K562 (cell line): ENCODE results near the gene ATP6V0E1. TPM values are rescaled to one million over a fixed set of nuclear protein-coding genes. Genes with fewer than 3 reads are reported as not detected.

Experiments
- CBX3 ChIP-seq, 2 experiments: IDR thresholded peaks; 1 replicate in 1 of 2; 2 replicates in 1 of 2; pipeline ENCODE4 v1.6.1; 2012; ENCODE audit warnings: inconsistent platforms in 2 of 2, low read length in 2 of 2, borderline replicate concordance in 1 of 2, control low read depth in 1 of 2
- E2F1 ChIP-seq: sonication (generic); formaldehyde crosslinking; IDR thresholded peaks from 2 replicates; pipeline ENCODE4 v1.8.1; 2023; ENCODE audit warnings: mild to moderate bottlenecking, missing genetic modification reagents, moderate library complexity
- ELF4 ChIP-seq: fragments of 450-650 bp; formaldehyde crosslinking; IDR thresholded peaks from 2 replicates; pipeline ENCODE4 v1.4.0; 2022; ENCODE audit warnings: missing genetic modification characterization
- HNRNPLL ChIP-seq: fragments of 200-400 bp; formaldehyde crosslinking; IDR thresholded peaks from 2 replicates; pipeline ENCODE4 v1.6.1; 2017; ENCODE audit warnings: low read length, low read depth, mild to moderate bottlenecking; ENCODE audit not compliant: poor library complexity, severe bottlenecking
- KDM4B ChIP-seq, 2 experiments: fragments of 450-650 bp in 1 of 2; sonication (generic) in 1 of 2; IDR thresholded peaks; 2 replicates each; pipeline ENCODE4 v1.6.1; 2016 to 2017; ENCODE audit warnings: borderline replicate concordance in 2 of 2, antibody characterized with exemption in 1 of 2, low read depth in 1 of 2, mild to moderate bottlenecking in 1 of 2
- MCM7 ChIP-seq, 2 experiments: fragments of 450-650 bp; IDR thresholded peaks; 2 replicates each; pipeline ENCODE4 v1.6.1; 2016 to 2018
- NELFE ChIP-seq: IDR thresholded peaks from 2 replicates; pipeline ENCODE4 v1.6.1; 2011; ENCODE audit warnings: mild to moderate bottlenecking; ENCODE audit not compliant: insufficient read depth, insufficient read length
- NFXL1 ChIP-seq: fragments of 450-650 bp; formaldehyde crosslinking; IDR thresholded peaks from 2 replicates; pipeline ENCODE4 v1.4.0; 2021; ENCODE audit warnings: mild to moderate bottlenecking
- RBFOX2 ChIP-seq: fragments of 200-400 bp; formaldehyde crosslinking; IDR thresholded peaks from 2 replicates; pipeline ENCODE4 v1.6.1; 2017; ENCODE audit warnings: low read depth, mild to moderate bottlenecking, low read length, moderate library complexity
- SETDB1 ChIP-seq: IDR thresholded peaks from one replicate; pipeline ENCODE4 v1.6.1; 2012; ENCODE audit warnings: low read length, control low read depth, inconsistent platforms
- SIN3A ChIP-seq, 2 experiments: fragments of 150-350 bp in 1 of 2; IDR thresholded peaks; 2 replicates each; pipeline ENCODE4 v1.6.1; 2011 to 2016; ENCODE audit warnings: borderline replicate concordance in 2 of 2, low read depth in 2 of 2, low read length in 2 of 2, mild to moderate bottlenecking in 2 of 2, moderate library complexity in 2 of 2; ENCODE audit not compliant: control insufficient read depth in 1 of 2
- SMARCA5 ChIP-seq: fragments of 450-650 bp; IDR thresholded peaks from 2 replicates; pipeline ENCODE4 v1.6.1; 2016
- SREBF1 ChIP-seq: fragments of 150-350 bp; IDR thresholded peaks from 2 replicates; pipeline ENCODE4 v1.6.1; 2014; ENCODE audit warnings: antibody characterized with exemption, low read depth, low read length, borderline replicate concordance
- TBL1XR1 ChIP-seq, 2 experiments: IDR thresholded peaks; 2 replicates each; pipeline ENCODE4 v1.6.1; 2012; ENCODE audit warnings: improper control_type of control experiment in 2 of 2, low read length in 2 of 2, mild to moderate bottlenecking in 1 of 2
- TRIM28 ChIP-seq: fragments of 450-650 bp; IDR thresholded peaks from 2 replicates; pipeline ENCODE4 v1.6.1; 2017
- ZNF384 ChIP-seq: IDR thresholded peaks from 2 replicates; pipeline ENCODE4 v1.6.1; 2012; ENCODE audit warnings: low read depth, low read length, improper control_type of control experiment
- ZNF57 ChIP-seq: fragments of 450-650 bp; formaldehyde crosslinking; IDR thresholded peaks from 2 replicates; pipeline ENCODE4 v1.4.0; 2020; ENCODE audit warnings: mild to moderate bottlenecking, moderate library complexity
- polyA plus RNA-seq, 8 experiments: library from polyadenylated mRNA; depleted of rRNA in 4 of 8; stranded (reverse) in 5 of 8; unstranded in 3 of 8; fragments of >200 nt; fragmentation: Nextera tagmentation in 2 of 8; fragmentation: Illumina TruSeq in 1 of 8; extraction: Ambion mirVana in 2 of 8; extraction: Trizol in 1 of 8; gene quantifications; 2 replicates each; pipeline versions ENCODE4 v1.2.1 to v1.2.3, GENCODE V29; 2011 to 2014; ENCODE audit warnings: inconsistent platforms in 1 of 8, missing spikeins in 1 of 8
- total RNA-seq, 7 experiments: library from RNA; depleted of rRNA in 6 of 7; stranded (reverse); fragments of >200 nt in 6 of 7; fragmentation: Illumina TruSeq in 2 of 7; extraction: Trizol in 2 of 7; gene quantifications; 2 replicates each; pipeline versions ENCODE4 v1.2.1 to v1.2.3, GENCODE V29; 2011 to 2021; ENCODE audit warnings: low replicate concordance in 1 of 7
- TF ChIP-seq, protein P1 (sequence below), 2 experiments: fragments of 450-650 bp; IDR thresholded peaks; 2 replicates each; pipeline ENCODE4 v1.6.1; 2018; ENCODE audit warnings: mild to moderate bottlenecking in 2 of 2, low read depth in 1 of 2; ENCODE audit not compliant: partially characterized antibody in 2 of 2
- TF ChIP-seq, protein P2 (sequence below): fragments of 450-650 bp; formaldehyde crosslinking; conservative IDR thresholded peaks from 2 replicates; pipeline ENCODE4 v1.4.0; 2022; ENCODE audit warnings: mild to moderate bottlenecking, missing genetic modification characterization

ATP6V0E1 gene
- total and polyA plus RNA-seq, 9 of the 15 experiments (the other 6 are each of a cell fraction or from before 2014, with no cell fraction given): 63.8 to 395 (median 112) TPM

GRCh38 chr5:173057062-173057924 is 73.7 kb downstream of the ATP6V0E1 start (continued):
- TF ChIP-seq SETDB1 (no peak), NFXL1 (CRISPR knock-in tag) (no peak), SREBF1 (no peak), HNRNPLL (no peak), SIN3A (IDR thresholded peaks at IDR 0.05; ENCODE audit: borderline replicate concordance in 2 of 2, control insufficient read depth in 1 of 2, low read depth in 2 of 2, low read length in 2 of 2) (peak in 1 of 2 experiments; percentile 59; a peak in 2 of 4 replicates), KDM4B (IDR thresholded peaks at IDR 0.05; ENCODE audit: borderline replicate concordance in 2 of 2, low read depth in 1 of 2) (0 out of 4 replicates have a peak, but pooled peaks of 1 of the 2 experiments have one; percentile 64), ZNF384 (peak; percentile 94), NELFE (no peak), RBFOX2 (peak; percentile 71), ZNF57 (CRISPR knock-in tag) (no peak), MCM7 (IDR thresholded peaks at IDR 0.05) (no peak), TBL1XR1 (IDR thresholded peaks at IDR 0.05; ENCODE audit: low read length in 2 of 2) (peak in 1 of 2 experiments; percentile 72; a peak in 2 of 4 replicates), SMARCA5 (no peak), TRIM28 (peak; percentile 77; the same call in 1 of the 2 replicates), ELF4 (CRISPR knock-in tag) (no peak), CBX3 (IDR thresholded peaks at IDR 0.05; ENCODE audit: borderline replicate concordance in 1 of 2, low read length in 2 of 2) (no peak; a peak in 1 of 3 replicates), E2F1 (CRISPR knock-in tag) (no peak)
- TF ChIP-seq, protein P1, sequence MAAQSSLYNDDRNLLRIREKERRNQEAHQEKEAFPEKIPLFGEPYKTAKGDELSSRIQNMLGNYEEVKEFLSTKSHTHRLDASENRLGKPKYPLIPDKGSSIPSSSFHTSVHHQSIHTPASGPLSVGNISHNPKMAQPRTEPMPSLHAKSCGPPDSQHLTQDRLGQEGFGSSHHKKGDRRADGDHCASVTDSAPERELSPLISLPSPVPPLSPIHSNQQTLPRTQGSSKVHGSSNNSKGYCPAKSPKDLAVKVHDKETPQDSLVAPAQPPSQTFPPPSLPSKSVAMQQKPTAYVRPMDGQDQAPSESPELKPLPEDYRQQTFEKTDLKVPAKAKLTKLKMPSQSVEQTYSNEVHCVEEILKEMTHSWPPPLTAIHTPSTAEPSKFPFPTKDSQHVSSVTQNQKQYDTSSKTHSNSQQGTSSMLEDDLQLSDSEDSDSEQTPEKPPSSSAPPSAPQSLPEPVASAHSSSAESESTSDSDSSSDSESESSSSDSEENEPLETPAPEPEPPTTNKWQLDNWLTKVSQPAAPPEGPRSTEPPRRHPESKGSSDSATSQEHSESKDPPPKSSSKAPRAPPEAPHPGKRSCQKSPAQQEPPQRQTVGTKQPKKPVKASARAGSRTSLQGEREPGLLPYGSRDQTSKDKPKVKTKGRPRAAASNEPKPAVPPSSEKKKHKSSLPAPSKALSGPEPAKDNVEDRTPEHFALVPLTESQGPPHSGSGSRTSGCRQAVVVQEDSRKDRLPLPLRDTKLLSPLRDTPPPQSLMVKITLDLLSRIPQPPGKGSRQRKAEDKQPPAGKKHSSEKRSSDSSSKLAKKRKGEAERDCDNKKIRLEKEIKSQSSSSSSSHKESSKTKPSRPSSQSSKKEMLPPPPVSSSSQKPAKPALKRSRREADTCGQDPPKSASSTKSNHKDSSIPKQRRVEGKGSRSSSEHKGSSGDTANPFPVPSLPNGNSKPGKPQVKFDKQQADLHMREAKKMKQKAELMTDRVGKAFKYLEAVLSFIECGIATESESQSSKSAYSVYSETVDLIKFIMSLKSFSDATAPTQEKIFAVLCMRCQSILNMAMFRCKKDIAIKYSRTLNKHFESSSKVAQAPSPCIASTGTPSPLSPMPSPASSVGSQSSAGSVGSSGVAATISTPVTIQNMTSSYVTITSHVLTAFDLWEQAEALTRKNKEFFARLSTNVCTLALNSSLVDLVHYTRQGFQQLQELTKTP (IDR thresholded peaks at IDR 0.05; ENCODE audit: low read depth in 1 of 2, partially characterized antibody in 2 of 2): no peak
- TF ChIP-seq, protein P2, sequence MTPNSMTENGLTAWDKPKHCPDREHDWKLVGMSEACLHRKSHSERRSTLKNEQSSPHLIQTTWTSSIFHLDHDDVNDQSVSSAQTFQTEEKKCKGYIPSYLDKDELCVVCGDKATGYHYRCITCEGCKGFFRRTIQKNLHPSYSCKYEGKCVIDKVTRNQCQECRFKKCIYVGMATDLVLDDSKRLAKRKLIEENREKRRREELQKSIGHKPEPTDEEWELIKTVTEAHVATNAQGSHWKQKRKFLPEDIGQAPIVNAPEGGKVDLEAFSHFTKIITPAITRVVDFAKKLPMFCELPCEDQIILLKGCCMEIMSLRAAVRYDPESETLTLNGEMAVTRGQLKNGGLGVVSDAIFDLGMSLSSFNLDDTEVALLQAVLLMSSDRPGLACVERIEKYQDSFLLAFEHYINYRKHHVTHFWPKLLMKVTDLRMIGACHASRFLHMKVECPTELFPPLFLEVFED (CRISPR knock-in tag): no peak
